Activated naive CD4-positive, alpha-beta T cell treated with anti-CD3 and anti-CD28 coated beads, Interleukin-2, amount 50 U/mL, for 72 hours (primary cell): ENCODE results near the gene ELP5. TPM values are rescaled to one million over a fixed set of nuclear protein-coding genes. Genes with fewer than 3 reads are reported as not detected.

Experiments
- ATAC-seq, 2 donors: fragments of 150-1000 bp; cut with Tn5 transposase; 2 replicates each; pipeline ENCODE4 v1.10.0; 2021; ENCODE audit warnings: mild to moderate bottlenecking in 2 of 2, moderate library complexity in 2 of 2
- DNase-seq, 2 donors: peaks; one replicate each; pipeline ENCODE4 v3.0.0; 2021 to 2022; ENCODE audit warnings: low spot score in 2 of 2
- H3K27ac Mint-ChIP-seq, 2 donors: one replicate each; pipeline ENCODE4 v1.8.0; 2022; ENCODE audit warnings: mild to moderate bottlenecking in 2 of 2, mixed read lengths in 2 of 2
- H3K36me3 Mint-ChIP-seq, 2 donors: one replicate each; pipeline ENCODE4 v1.8.0; 2022; ENCODE audit warnings: mixed read lengths in 2 of 2
- H3K9me3 Mint-ChIP-seq, 2 donors: one replicate each; pipeline ENCODE4 v1.8.0; 2022; ENCODE audit warnings: mixed read lengths in 2 of 2
- total RNA-seq, 2 donors: library from RNA; stranded (reverse); gene quantifications; one replicate each; pipeline ENCODE4 v1.2.3, GENCODE V29; 2022

ELP5 gene
- total RNA-seq, 2 donors from 2014 or later, result 45.6 to 62.3 TPM

GRCh38 chr17:7216242-7217112, 35.5 kb upstream of the ELP5 start:
- Mint-ChIP-seq H3K27ac (peak overlapping the region; percentile 30 to 42), H3K9me3 (no peaks in the 10 kb centered on the region), H3K36me3 (peaks cover 13 to 20% of the 10 kb centered on the region in 2 donors)
- ATAC-seq (no peak), DNase-seq (no peak)

- H3K27ac Mint-ChIP-seq, result peak overlapping the region; percentile 89 to 92
- peaks cover 14 to 20% of the 10 kb centered on the region in 2 donors for H3K36me3 Mint-ChIP-seq
- no peak for DNase-seq
- no peak for ATAC-seq
- no peaks in the 10 kb centered on the region for H3K9me3 Mint-ChIP-seq
These were observed 34.7 kb upstream of the ELP5 start for GRCh38 chr17:7217113-7217987.

GRCh38 chr17:7218166-7218565, 33.8 kb upstream of the ELP5 start:
- peak overlapping the region in 1 of 2 donors; percentile 89 for H3K27ac Mint-ChIP-seq
- no peaks in the 10 kb centered on the region for H3K9me3 Mint-ChIP-seq
- no peak for DNase-seq
- no peak for ATAC-seq
- peaks cover 14 to 20% of the 10 kb centered on the region in 2 donors for H3K36me3 Mint-ChIP-seq

DNA sequence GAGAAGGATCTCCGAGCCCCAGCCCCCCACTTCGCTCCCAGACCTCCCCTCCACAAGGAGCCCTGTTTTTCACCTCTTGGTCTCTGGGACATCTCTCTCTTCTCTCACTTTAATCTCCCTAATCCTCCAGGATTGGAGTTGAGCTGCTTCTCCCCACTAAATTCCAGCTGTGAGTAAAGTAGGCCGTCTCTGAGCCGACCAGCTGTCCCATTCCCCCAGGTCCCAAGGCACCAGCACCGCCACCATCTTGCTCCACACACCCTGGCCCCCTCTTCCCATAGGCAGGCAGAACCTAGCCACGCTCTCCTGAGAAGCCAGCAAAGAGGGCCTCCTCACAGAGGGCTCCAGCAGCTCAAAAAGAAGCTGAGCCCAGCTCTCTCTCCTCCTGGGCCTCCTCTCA, 33.3 kb upstream of the ELP5 start:
- Mint-ChIP-seq H3K27ac (peak overlapping the region; percentile 27 to 89), H3K36me3 (peaks cover 14 to 25% of the 10 kb centered on the region in 2 donors)

GRCh38 chr17:7219229-7219811, 32.7 kb upstream of the ELP5 start:
- Mint-ChIP-seq H3K36me3 (peaks cover 14 to 29% of the 10 kb centered on the region in 2 donors), H3K9me3 (no peaks in the 10 kb centered on the region), H3K27ac (peak overlapping the region; percentile 89 to 98)
- ATAC-seq (no peak), DNase-seq (no peak)

More for the DNA sequence above, 33.3 kb upstream of the ELP5 start:
- DNase-seq (no peak), ATAC-seq (no peak)
- H3K9me3 Mint-ChIP-seq, result no peaks in the 10 kb centered on the region

- peaks cover 14 to 29% of the 10 kb centered on the region in 2 donors for H3K36me3 Mint-ChIP-seq
- H3K9me3 Mint-ChIP-seq, result no peaks in the 10 kb centered on the region
- peak; percentile 81 to 87 for ATAC-seq
- H3K27ac Mint-ChIP-seq, result peak within 1 kb of the TSS; percentile 89 to 98
- peak; percentile 82 to 89 for DNase-seq
These were observed 32.0 kb upstream of the ELP5 start, which contains the start of the genes ACADVL and DLG4 for GRCh38 chr17:7219812-7220592. Gene ACADVL, plus strand, starts transcription at chr17:7219938. Its CDS starts 47 bp downstream, at chr17:7219985. Gene DLG4, minus strand, starts transcription at chr17:7219836.

- peak; percentile 44 to 53 for ATAC-seq
- DNase-seq, result peak in 1 of 2 donors; percentile 68
- peaks cover 14 to 29% of the 10 kb centered on the region in 2 donors for H3K36me3 Mint-ChIP-seq
- no peaks in the 10 kb centered on the region for H3K9me3 Mint-ChIP-seq
- H3K27ac Mint-ChIP-seq, result peak overlapping the region; percentile 89 to 92
These were observed 31.3 kb upstream of the ELP5 start for GRCh38 chr17:7220593-7221277.

GRCh38 chr17:7221278-7222092, 30.5 kb upstream of the ELP5 start:
- H3K9me3 Mint-ChIP-seq, result no peaks in the 10 kb centered on the region
- H3K36me3 Mint-ChIP-seq, result peaks cover 14 to 29% of the 10 kb centered on the region in 2 donors
- no peak for DNase-seq
- H3K27ac Mint-ChIP-seq, result peak overlapping the region; percentile 89 to 92
- ATAC-seq, result no peak

GRCh38 chr17:7222093-7222971, 29.7 kb upstream of the ELP5 start:
- DNase-seq, result no peak
- H3K36me3 Mint-ChIP-seq, result peaks cover 14 to 29% of the 10 kb centered on the region in 2 donors
- H3K27ac Mint-ChIP-seq, result peak overlapping the region in 1 of 2 donors; percentile 72

DNA sequence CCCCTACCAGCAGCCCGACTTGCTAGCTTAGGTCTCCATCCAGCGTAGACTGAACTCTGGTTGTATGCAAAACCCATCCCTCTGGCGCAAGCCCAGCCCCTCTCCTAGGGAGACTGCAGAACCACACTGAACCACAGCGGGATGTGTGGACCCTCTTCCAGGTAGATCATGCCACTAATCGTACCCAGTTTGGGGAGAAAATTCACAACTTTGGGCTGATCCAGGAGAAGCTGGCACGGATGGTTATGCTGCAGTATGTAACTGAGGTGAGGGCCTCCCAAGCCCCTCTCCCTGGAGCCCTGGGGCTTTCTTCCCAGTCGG, 29.1 kb upstream of the ELP5 start:
- H3K9me3 Mint-ChIP-seq, result no peaks in the 10 kb centered on the region
- peaks cover 16 to 32% of the 10 kb centered on the region in 2 donors for H3K36me3 Mint-ChIP-seq
- ATAC-seq, result no peak
- DNase-seq, result no peak
- no peak overlapping the region for H3K27ac Mint-ChIP-seq

More at GRCh38 chr17:7222093-7222971, 29.7 kb upstream of the ELP5 start:
- no peak for ATAC-seq
- no peaks in the 10 kb centered on the region for H3K9me3 Mint-ChIP-seq

DNA sequence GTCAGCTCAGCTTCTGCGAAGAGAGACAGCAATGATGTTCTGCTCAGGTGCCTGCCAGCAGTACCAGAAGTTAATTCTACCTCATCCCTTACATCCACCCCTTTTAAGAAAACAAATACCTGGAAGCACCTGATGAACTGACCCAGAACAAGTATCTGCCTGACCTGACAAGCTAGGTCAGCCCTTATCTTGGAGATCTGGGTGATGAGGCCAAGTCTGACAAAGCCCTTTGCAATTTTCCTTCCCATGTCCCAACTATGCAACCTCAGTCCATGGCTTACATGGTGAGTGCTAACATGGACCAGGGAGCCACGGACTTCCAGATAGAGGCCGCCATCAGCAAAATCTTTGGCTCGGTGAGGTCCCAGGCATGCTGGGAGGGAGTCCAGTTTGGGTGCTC, 28.6 kb upstream of the ELP5 start:
- H3K36me3 Mint-ChIP-seq, result peaks cover 20 to 36% of the 10 kb centered on the region in 2 donors
- peak overlapping the region; percentile 1 to 10 for H3K27ac Mint-ChIP-seq
- ATAC-seq (no peak), DNase-seq (no peak)
- H3K9me3 Mint-ChIP-seq, result no peaks in the 10 kb centered on the region

DNA sequence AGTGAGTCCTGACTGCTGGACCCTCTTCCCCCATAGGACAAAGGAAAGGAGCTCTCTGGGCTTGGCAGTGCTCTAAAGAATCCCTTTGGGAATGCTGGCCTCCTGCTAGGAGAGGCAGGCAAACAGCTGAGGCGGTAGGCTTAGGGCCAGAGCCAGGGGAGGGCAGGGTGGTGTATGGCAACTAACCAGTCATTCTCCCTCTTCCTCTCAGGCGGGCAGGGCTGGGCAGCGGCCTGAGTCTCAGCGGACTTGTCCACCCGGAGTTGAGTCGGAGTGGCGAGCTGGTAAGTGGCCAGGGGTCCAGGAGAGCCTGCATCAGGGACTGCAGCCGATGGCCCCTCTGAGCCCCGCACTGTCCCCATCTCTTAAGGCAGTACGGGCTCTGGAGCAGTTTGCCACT, 27.9 kb upstream of the ELP5 start:
- Mint-ChIP-seq H3K9me3 (no peaks in the 10 kb centered on the region), H3K36me3 (peaks cover 20 to 41% of the 10 kb centered on the region in 2 donors), H3K27ac (no peak overlapping the region)
- DNase-seq (no peak), ATAC-seq (no peak)

GRCh38 chr17:7224661-7225111, 27.3 kb upstream of the ELP5 start:
- Mint-ChIP-seq H3K36me3 (peaks cover 20 to 43% of the 10 kb centered on the region in 2 donors), H3K27ac (no peak overlapping the region), H3K9me3 (no peaks in the 10 kb centered on the region)
- ATAC-seq (no peak), DNase-seq (no peak)
